IMR-90 (cell line): ENCODE data around the gene RSBN1L. TPM values are rescaled to one million over a fixed set of nuclear protein-coding genes. Genes with fewer than 3 reads are reported as not detected.

Experiments used
- ATAC-seq: fragments of 200-7000 bp; cut with Tn5 transposase; 2 replicates; pipeline ENCODE4 v1.9.1; 2020; ENCODE audit warnings: low read depth, mild to moderate bottlenecking, moderate library complexity
- BruUV-seq: library from RNA; stranded (reverse); fragments of 400-500 nt; replicated peaks from 2 replicates; lab custom pipeline; 2021; lab: Mats Ljungman, UMichigan
- CTCF ChIA-PET: fragments of 300-600 bp; formaldehyde crosslinking; extraction: SDS; loops from one replicate; lab custom pipeline; 2021; ENCODE audit warnings: antibody characterized with exemption; lab: Yijun Ruan, JAX
- POLR2A ChIA-PET: fragments of 300-600 bp; sonication (Branson Sonifier 250); formaldehyde crosslinking; loops from one replicate; lab custom pipeline; 2022; ENCODE audit warnings: antibody characterized with exemption; ENCODE audit not compliant: unreplicated experiment; lab: Charles Lee
- DNase-seq: peaks from one replicate; pipeline ENCODE4 v3.0.0; 2013
- H2AFZ ChIP-seq: replicated peaks from 2 replicates; pipeline ENCODE3; 2013; ENCODE audit warnings: low read length, mild to moderate bottlenecking; ENCODE audit not compliant: poor library complexity
- H2AK5ac ChIP-seq: 2 replicates; pipeline ENCODE4 v1.6.1; 2013; ENCODE audit warnings: low read depth, low read length, inconsistent platforms
- H2AK9ac ChIP-seq: replicated peaks from 2 replicates; pipeline ENCODE3; 2013; ENCODE audit warnings: mild to moderate bottlenecking, low read depth, low read length, moderate library complexity; ENCODE audit not compliant: poor library complexity
- H2BK120ac ChIP-seq: 2 replicates; pipeline ENCODE4 v1.6.1; 2013; ENCODE audit warnings: low read depth, low read length, inconsistent platforms
- H2BK15ac ChIP-seq: 3 replicates; pipeline ENCODE4 v1.6.1; 2013; ENCODE audit warnings: low read depth, low read length, inconsistent platforms
- H2BK20ac ChIP-seq: 2 replicates; pipeline ENCODE4 v1.6.1; 2013; ENCODE audit warnings: low read depth, mild to moderate bottlenecking, inconsistent platforms, low read length, moderate library complexity
- H2BK5ac ChIP-seq: 2 replicates; pipeline ENCODE4 v1.6.1; 2013; ENCODE audit warnings: mild to moderate bottlenecking, low read depth, low read length, inconsistent platforms; ENCODE audit not compliant: poor library complexity, severe bottlenecking
- H3K14ac ChIP-seq: replicated peaks from 2 replicates; pipeline ENCODE4 v1.6.1; 2013; ENCODE audit warnings: low read depth, low read length, inconsistent platforms
- H3K18ac ChIP-seq: 2 replicates; pipeline ENCODE4 v1.6.1; 2013; ENCODE audit warnings: low read depth, low read length, control low read depth
- H3K23ac ChIP-seq: 2 replicates; pipeline ENCODE4 v1.6.1; 2013; ENCODE audit warnings: low read depth, low read length, inconsistent platforms
- H3K27ac ChIP-seq: 2 replicates; pipeline ENCODE4 v1.5.1; 2013; ENCODE audit warnings: mild to moderate bottlenecking, control low read depth, low read length; ENCODE audit not compliant: insufficient read depth
- H3K27me3 ChIP-seq: 2 replicates; pipeline ENCODE4 v1.6.1; 2013; ENCODE audit warnings: low read length; ENCODE audit not compliant: control insufficient read depth, insufficient read depth
- H3K36me3 ChIP-seq: 2 replicates; pipeline ENCODE4 v1.6.1; 2013; ENCODE audit warnings: low read length, mixed read lengths; ENCODE audit not compliant: control insufficient read depth, insufficient read depth
- H3K4ac ChIP-seq: 2 replicates; pipeline ENCODE4 v1.6.1; 2013; ENCODE audit warnings: low read depth, low read length, inconsistent platforms
- H3K4me1 ChIP-seq: 2 replicates; pipeline ENCODE4 v1.6.1; 2013; ENCODE audit warnings: low read length, mixed read lengths; ENCODE audit not compliant: control insufficient read depth, insufficient read depth
- H3K4me2 ChIP-seq: 2 replicates; pipeline ENCODE4 v1.6.1; 2013; ENCODE audit warnings: low read depth, mild to moderate bottlenecking, control low read depth, low read length, moderate library complexity
- H3K4me3 ChIP-seq: 2 replicates; pipeline ENCODE4 v1.5.1; 2013; ENCODE audit warnings: low read depth, mild to moderate bottlenecking, control low read depth, low read length, moderate library complexity; ENCODE audit not compliant: insufficient read depth
- H3K56ac ChIP-seq: 2 replicates; pipeline ENCODE4 v1.6.1; 2013; ENCODE audit warnings: low read length, inconsistent platforms; ENCODE audit not compliant: insufficient read depth; ENCODE audit errors: extremely low read depth
- H3K79me1 ChIP-seq, 2 experiments: 2 replicates each; pipeline ENCODE4 v1.6.1; 2013; ENCODE audit warnings: low read length in 2 of 2, inconsistent platforms in 1 of 2, low read depth in 1 of 2
- H3K9ac ChIP-seq: 2 replicates; pipeline ENCODE4 v1.6.1; 2013; ENCODE audit warnings: low read depth, low read length, control low read depth
- H3K9me1 ChIP-seq: 2 replicates; pipeline ENCODE4 v1.6.1; 2013; ENCODE audit warnings: low read length, inconsistent platforms; ENCODE audit not compliant: insufficient read depth
- H3K9me3 ChIP-seq: 2 replicates; pipeline ENCODE4 v1.6.1; 2013; ENCODE audit warnings: low read length; ENCODE audit not compliant: control insufficient read depth, insufficient read depth
- H4K20me1 ChIP-seq: 2 replicates; pipeline ENCODE4 v1.6.1; 2013; ENCODE audit warnings: low read length, inconsistent platforms; ENCODE audit not compliant: insufficient read depth
- H4K5ac ChIP-seq: 2 replicates; pipeline ENCODE4 v1.6.1; 2013; ENCODE audit warnings: mild to moderate bottlenecking, low read depth, low read length, control low read depth
- H4K8ac ChIP-seq, 2 experiments: 2 replicates each; pipeline ENCODE4 v1.6.1; 2013; ENCODE audit warnings: low read depth in 2 of 2, low read length in 2 of 2, control low read depth in 1 of 2, inconsistent platforms in 1 of 2
- H4K91ac ChIP-seq: 2 replicates; pipeline ENCODE4 v1.6.1; 2013; ENCODE audit warnings: low read depth, low read length, inconsistent platforms; ENCODE audit not compliant: insufficient read depth
- CEBPB ChIP-seq: IDR thresholded peaks from 2 replicates; pipeline ENCODE4 v1.6.1; 2012; ENCODE audit warnings: low read depth, low read length, improper control_type of control experiment
- MAFK ChIP-seq: IDR thresholded peaks from 2 replicates; pipeline ENCODE4 v1.6.1; 2012; ENCODE audit warnings: low read depth, low read length, improper control_type of control experiment
- WGBS, 2 experiments: methylation state at CpG; one replicate each; pipeline versions ENCODE4 v1.1.5 to v1.1.7; 2013; ENCODE audit warnings: missing lambda C conversion rate in 2 of 2; ENCODE audit not compliant: insufficient read length in 1 of 2; ENCODE audit errors: extremely low coverage in 2 of 2; 5-methylcytosine and 5-hydroxymethylcytosine counted together
- dilution Hi-C: fragments of 300-500 bp; cut with HindIII; formaldehyde crosslinking; loops from one replicate; pipeline ENCODE4 v1.14.3; 2018; ENCODE audit warnings: low sequenced_read_pairs; ENCODE audit not compliant: unreplicated experiment
- in situ Hi-C: fragments of 300-500 bp; cut with MboI; formaldehyde crosslinking; loops from 3 replicates; pipeline ENCODE4 v1.14.3; 2019; ENCODE audit warnings: low sequenced_read_pairs, inconsistent platforms, mixed read lengths
- intact Hi-C: fragments of 100-400 bp; cut with micrococcal nuclease; formaldehyde crosslinking; loops from 2 replicates; pipeline ENCODE4 v1.10.0; 2022
- polyA plus RNA-seq, 3 experiments: library from polyadenylated mRNA; depleted of rRNA; stranded (reverse); fragments of >200 nt; gene quantifications; 2 replicates each; pipeline ENCODE4 v1.2.3, GENCODE V29; 2012; ENCODE audit warnings: low replicate concordance in 1 of 3
- total RNA-seq: library from RNA; depleted of rRNA; stranded (reverse); fragments of >200 nt; gene quantifications from 2 replicates; pipeline ENCODE4 v1.2.3, GENCODE V29; 2012

RSBN1L gene
- total and polyA plus RNA-seq, 2 of the 4 experiments (the other 2 are of a cell fraction) = 7.8 to 14.7 TPM

GRCh38 chr7:77655836-77656455, 40.3 kb upstream of the RSBN1L start:
- DNase-seq (peak; percentile 19), ATAC-seq (no peak)
- H3K9me3 ChIP-seq = no peaks in the 10 kb centered on the region
- BruUV-seq = no TSS peak
- no peak overlapping the region for H4K5ac ChIP-seq
- peaks cover 32% of the 10 kb centered on the region for H3K36me3 ChIP-seq
- H2BK15ac ChIP-seq = no peak overlapping the region
- no peak overlapping the region for H3K56ac ChIP-seq
- no peak overlapping the region for H3K4ac ChIP-seq
- no peak overlapping the region for H3K9ac ChIP-seq
- POLR2A ChIA-PET = no interaction called here
- TF ChIP-seq CEBPB (peak; percentile 76), MAFK (no peak)
- H3K23ac ChIP-seq = no peak overlapping the region
- CTCF ChIA-PET = interaction anchor here (0.6 to 1.6 kb wide), 2 partner anchors 9 to 104 kb away, joined by 4 to 5 read pairs; no protein-coding TSS in a partner anchor
- no peak overlapping the region for H2AK5ac ChIP-seq
- peaks cover 4% of the 10 kb centered on the region; the same call in 1 of the 2 replicates for H4K20me1 ChIP-seq
- H3K27ac ChIP-seq = no peak overlapping the region
- no peaks in the 10 kb centered on the region for H3K27me3 ChIP-seq
- no peak overlapping the region for H2BK20ac ChIP-seq
- no peak overlapping the region for H3K14ac ChIP-seq
- peaks cover 4 to 34% of the 10 kb centered on the region in 2 experiments; a peak in 3 of 4 replicates for H3K79me1 ChIP-seq
- intact Hi-C loops = loop anchor here (5.0 kb wide), 2 partner anchors 281 to 361 kb away; no protein-coding TSS in a partner anchor
- H2BK120ac ChIP-seq = no peak overlapping the region
- dilution Hi-C loops = no loop called here
- H3K4me2 ChIP-seq = no peak overlapping the region
- H2BK5ac ChIP-seq = no peak overlapping the region
- no peak overlapping the region for H2AK9ac ChIP-seq
- H4K8ac ChIP-seq = no peak overlapping the region
- no peaks in the 10 kb centered on the region for H3K9me1 ChIP-seq
- no CpG with 5 or more reads among the region's 9 CpGs for WGBS, 2 experiments
- no peak overlapping the region for H3K18ac ChIP-seq
- no peaks in the 10 kb centered on the region for H3K4me1 ChIP-seq
- in situ Hi-C loops = loop anchor here (5.0 to 25.0 kb wide), 2 partner anchors 96 to 281 kb away; no protein-coding TSS in a partner anchor
- H2AFZ ChIP-seq = no peak overlapping the region
- H3K4me3 ChIP-seq = no peak overlapping the region
- no peak overlapping the region for H4K91ac ChIP-seq
